ENCODE measurements around the gene HMX1. TPM values are rescaled to one million over a fixed set of nuclear protein-coding genes. Genes with fewer than 3 reads are reported as not detected.
A peak's percentile ranks its signal among the peaks of the same experiment; 100 is the strongest.

Gene HMX1
- polyA plus RNA-seq, 3 donors: not detected

DNA sequence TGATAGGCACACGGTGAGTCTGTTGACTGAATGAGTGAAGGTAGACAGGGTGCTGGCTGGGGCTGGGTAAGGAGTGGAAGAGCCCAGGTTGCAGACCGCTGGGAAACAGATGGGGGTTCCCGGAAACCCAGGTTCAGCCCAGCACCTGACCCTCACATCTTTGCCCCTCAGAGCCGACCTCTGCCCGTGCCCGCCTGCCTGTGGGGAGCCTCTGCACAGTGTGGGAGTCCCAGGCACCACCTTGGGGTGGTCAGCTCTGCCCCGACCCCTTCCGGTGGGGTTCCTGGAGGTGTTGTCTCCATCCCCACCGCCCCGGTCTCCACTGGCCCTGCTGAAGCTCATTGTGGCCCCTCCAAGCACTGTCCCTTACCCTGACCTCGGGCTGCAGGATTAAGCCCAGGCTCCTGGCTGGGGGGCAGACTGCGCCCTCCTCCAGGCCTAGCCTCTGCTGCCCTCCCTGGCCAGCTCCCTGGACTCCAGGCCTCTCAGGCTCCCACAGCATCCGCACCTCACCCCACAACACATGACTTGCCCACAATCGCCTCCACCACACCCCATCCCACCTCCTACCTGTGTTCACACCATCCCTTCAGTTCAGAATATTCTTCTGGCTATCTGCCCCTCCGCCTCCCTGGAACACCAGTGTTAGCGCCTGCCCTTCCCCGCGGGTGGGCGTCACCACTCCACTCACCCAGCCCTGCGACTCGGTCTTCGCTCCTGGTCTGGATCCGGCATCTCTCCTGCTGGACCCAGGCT lies 21.4 kb downstream of the HMX1 start:
- no peak for DNase-seq (ENCODE audit: extremely low read depth in 1 of 11, low read depth in 9 of 11, low spot score in 4 of 11)

DNA sequence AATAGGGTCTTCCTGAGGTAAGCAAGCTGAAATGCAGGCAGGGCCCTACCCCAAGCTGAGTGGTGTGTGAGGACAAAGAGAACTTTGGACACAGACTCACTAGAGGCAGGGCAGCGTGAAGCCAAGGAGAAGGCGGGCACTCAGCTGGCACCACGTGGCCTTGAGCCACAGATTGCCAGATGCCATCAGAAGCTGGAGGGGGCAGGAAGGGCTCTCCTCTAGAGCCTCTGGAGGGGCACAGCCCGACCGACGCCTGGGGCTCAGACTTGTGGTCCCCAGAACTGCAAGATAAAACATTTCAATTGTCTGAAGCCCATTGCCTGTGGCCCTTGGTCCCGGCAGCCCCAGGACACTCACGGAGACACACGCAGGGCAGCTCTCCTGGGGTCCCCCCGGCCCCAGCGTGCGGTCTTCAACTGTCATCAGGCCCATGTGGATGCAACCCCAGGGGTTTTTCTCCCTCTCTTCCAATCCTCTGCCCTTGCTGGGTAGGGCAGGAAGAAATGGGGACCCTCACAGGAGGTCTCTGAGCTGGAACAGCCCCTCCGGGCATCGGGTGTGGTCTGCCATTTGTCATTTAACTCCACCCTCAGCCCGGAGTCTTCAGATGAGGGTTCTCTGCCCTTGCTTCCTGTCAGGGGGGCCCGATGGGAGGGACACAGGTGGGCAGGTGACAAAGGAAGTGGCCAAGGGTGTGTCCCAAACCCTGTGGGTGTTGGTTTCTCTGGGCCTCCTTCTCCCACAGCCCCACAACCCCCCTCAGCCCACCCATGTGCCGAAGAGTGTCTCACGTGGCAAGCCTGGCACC lies 22.2 kb downstream of the HMX1 start:
- no peak for DNase-seq (ENCODE audit: extremely low read depth in 1 of 11, low read depth in 9 of 11, low spot score in 4 of 11)

GRCh38 chr4:8848507-8849265 lies 23.0 kb downstream of the HMX1 start:
- no peak for DNase-seq (ENCODE audit: extremely low read depth in 1 of 11, low read depth in 9 of 11, low spot score in 4 of 11)

DNA sequence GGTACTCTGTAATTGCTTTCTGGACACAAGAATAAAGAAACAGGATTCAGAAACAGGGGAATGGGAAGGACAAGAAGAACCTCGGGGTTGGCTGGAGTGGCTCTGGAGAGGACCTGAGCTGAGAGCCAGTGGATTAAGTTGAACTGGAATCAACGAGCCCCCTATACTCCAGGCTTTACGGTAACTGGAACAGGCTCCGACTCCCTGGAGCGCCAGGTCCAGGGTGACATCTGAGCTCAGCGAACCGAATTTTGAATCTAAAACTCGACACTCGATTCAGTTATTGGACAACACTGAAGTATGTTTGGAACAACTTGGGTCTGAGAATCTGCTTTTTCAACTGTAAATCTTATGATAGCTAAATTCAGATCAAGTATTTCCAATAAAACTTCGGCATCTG lies 23.9 kb downstream of the HMX1 start:
- peak in 1 of 11 donors; percentile 34 for DNase-seq (ENCODE audit: extremely low read depth in 1 of 11, low read depth in 9 of 11, low spot score in 4 of 11)

- DNase-seq (ENCODE audit: extremely low read depth in 1 of 11, low read depth in 9 of 11, low spot score in 4 of 11): no peak
Measured at GRCh38 chr4:8847331-8847730, 24.3 kb downstream of the HMX1 start.

DNA sequence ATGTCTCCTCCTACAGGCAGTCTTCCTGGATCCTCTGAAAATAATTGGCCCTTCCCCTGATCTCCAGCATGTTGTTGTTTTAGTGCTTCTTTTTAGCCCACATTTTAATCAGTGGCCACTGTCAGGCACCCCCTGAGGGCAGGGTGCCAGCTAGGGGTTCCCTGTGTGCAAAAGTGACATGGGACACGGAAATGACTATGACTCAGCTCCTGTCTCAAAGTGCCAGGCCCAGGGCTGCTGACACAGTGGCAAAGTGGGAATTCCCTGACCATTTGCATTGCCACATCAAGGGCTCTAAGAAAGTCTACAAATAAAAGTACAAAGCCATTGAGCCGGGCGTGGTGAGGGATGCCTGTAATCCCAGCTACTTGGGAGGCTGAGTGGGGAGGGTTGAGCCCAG lies 24.8 kb downstream of the HMX1 start:
- DNase-seq (ENCODE audit: extremely low read depth in 1 of 11, low read depth in 9 of 11, low spot score in 4 of 11): no peak

DNA sequence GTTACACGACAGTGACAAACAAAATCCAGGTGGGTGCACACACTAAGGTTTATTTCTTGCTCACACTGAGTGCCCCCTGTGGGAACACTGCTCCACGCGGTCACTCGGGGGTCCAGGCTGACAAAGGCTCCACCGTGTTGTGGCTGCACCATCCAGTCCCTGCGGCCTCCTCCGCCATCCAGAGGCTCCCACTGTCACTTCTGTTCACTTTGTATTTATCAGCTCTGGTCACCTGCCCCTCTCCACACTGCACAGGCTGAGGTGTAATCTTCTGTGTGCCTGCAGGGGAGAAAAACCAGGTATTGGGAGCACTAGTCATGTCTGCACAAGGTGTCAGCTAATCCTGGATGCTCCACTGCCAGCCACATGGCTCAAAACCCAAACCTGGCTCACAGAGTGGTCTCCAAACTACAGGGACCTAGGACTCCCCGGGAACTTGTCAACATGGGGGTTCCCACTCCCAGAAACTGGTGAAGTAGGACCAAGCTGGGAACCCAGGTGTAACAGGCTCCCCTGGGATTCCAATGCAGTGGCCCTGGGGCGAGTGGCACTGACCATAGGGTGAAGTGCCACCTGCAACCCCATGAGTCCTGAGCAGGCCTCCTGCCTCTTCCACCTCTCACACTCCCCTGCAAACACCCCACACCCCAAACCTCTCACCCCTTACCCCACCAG lies 25.5 kb downstream of the HMX1 start:
- no peak for DNase-seq (ENCODE audit: extremely low read depth in 1 of 11, low read depth in 9 of 11, low spot score in 4 of 11)

DNA sequence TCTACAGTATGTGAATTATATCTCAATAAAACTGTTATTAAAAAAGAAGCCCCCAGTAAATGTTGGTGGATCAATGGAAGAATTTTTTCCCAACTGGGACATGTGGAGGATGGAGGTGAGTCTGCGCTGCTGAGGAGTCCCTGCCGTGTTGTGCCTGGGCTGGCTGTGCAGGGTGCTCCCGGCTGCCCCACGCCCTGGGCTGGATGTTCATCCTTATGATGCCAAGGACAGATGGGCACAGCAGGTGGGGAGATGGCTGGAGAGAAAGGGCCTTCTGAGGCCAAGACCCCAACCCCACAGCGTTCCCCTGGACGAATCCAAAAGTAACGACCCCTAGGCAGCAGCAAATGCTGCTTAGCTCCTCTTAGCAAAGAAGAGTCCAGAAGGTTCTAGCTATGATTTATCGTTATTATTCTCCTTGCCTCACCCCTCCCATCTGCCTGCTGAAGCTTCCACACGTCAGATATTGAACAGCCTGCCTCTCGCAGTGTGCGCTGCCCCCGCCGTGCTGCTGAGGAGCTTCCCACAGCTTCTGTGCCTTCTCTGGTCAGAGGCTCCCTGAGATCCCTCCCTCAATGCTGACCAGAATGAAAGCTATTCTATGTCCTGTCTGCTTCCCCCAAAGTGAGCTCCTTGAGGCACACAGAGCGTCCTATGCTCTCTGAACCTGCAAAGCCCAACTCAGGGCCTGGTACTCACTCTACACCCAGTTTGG lies 26.5 kb downstream of the HMX1 start:
- DNase-seq (ENCODE audit: extremely low read depth in 1 of 11, low read depth in 9 of 11, low spot score in 4 of 11): no peak

DNA sequence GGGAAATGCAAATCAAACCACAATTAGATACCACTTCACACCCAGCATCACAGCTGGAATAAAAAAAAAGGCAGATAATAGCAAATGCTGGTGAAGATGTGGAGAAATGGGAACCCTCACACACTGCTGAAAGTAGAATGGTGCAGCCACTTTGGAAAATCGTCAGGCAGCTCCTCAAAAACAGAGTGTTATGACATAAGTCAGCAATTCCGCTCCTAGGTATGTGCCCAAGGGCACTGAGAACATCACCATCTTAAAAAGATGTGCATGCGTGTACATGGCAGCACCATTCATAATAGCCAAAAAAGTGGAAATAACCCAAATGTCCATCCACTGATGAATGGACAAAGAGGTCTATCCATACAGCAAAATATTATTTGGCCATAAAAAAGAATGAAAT lies 28.0 kb downstream of the HMX1 start:
- no peak for DNase-seq (ENCODE audit: extremely low read depth in 1 of 11, low read depth in 9 of 11, low spot score in 4 of 11)

- no peak for DNase-seq (ENCODE audit: extremely low read depth in 1 of 11, low read depth in 9 of 11, low spot score in 4 of 11)
Measured at GRCh38 chr4:8842614-8843013, 29.0 kb downstream of the HMX1 start.

- DNase-seq (ENCODE audit: extremely low read depth in 1 of 11, low read depth in 9 of 11, low spot score in 4 of 11): no peak
Measured at GRCh38 chr4:8841678-8842268, 29.9 kb downstream of the HMX1 start.

DNA sequence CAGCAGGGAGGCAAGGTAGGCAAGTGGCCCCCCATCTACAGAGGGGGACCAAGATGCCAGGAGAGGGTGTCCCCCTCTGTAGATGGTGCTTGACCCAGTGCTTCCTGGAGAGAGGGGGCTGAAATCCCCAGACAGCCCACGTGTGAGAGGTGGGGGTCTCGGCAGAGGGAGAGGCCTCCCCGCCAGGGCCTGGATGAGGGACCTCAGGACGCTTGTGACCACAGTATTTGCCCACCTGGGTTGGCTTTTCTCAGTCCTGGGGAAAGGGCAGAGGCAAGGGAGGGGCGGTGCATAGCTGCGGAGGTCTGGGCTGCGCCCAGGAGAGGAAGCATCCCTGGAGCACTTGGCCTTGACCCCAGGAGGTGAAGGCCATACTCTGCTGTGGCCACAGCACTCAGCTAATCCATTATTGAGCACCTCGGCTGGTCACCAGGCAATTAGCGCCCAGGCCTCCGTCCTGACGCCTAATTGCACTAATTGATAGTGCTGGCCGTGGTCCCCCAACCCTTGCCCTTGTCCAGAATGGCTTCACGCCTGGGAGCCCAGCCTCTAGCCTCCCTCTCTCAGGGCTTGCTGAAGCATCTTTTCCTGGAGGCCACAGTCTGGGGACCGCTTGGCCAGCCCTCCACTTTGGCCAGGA lies 30.7 kb downstream of the HMX1 start:
- DNase-seq (ENCODE audit: extremely low read depth in 1 of 11, low read depth in 9 of 11, low spot score in 4 of 11): no peak

DNA sequence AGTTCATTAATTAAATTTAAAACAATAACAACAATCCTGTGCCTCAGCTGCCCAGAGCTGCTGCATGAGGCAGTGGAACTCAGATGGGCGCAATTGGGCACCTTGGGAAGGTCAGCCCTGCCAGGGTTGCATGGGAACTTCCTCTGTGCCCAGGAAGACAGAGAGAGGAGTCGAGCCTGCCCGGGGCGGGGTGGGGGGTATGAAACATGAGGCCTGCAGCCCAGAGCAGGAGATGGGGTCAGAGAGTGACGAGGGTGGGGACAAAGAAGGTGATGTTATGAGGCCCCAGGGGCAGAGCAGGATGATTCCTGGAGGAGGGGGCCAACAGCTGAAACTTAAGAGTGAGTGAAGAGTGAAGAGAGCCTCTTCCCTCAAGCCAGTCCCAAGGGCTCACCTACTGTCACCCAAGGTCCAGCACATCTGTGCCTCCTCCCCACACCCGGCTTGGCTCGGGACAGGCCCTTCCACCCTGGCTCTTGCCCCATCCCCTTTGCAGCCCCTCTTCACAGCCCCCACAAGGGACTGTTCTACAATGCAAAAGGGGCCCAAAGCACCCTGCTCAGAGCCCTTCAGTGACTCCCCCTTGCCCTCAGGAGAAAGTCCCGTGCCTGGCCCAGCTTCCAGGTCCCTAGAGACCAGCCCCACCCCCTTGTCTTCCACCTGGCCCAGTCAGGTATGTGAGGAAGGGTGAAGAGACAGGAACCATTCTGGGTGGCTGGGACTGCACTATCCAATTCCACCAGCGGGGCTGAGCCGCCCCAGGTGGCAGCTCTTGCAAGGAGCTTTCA lies 31.4 kb downstream of the HMX1 start:
- no peak for DNase-seq (ENCODE audit: extremely low read depth in 1 of 11, low read depth in 9 of 11, low spot score in 4 of 11)

DNA sequence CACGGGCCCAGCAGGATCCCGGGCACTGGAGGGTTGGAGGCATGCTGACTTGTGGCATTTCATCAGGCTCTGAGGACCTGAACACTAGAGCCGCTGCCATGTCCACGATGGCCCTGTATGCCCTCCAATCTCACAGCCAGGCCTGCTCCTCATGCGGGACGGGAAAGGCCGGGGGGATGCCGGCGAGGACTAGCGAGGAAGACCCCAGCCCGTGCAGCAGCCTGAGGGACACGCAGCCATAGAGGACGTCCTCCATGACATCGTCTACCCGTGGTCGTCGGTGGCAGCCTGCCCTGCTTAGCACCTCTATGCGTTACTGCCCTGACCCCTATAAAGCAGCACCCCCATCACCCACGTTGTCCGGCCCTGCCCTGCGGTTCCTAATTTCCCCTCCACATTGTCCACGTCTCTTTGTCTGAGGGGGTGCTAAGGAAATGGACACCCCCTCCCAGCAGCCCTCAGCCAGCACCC lies 32.6 kb downstream of the HMX1 start:
- DNase-seq (ENCODE audit: extremely low read depth in 1 of 11, low read depth in 9 of 11, low spot score in 4 of 11): no peak

GRCh38 chr4:8838296-8838960 lies 33.2 kb downstream of the HMX1 start:
- DNase-seq (ENCODE audit: extremely low read depth in 1 of 11, low read depth in 9 of 11, low spot score in 4 of 11): no peak

- no peak for DNase-seq (ENCODE audit: extremely low read depth in 1 of 11, low read depth in 9 of 11, low spot score in 4 of 11)
Measured at GRCh38 chr4:8837181-8837841, 34.3 kb downstream of the HMX1 start.
